DMS114 treated with DMSO at 0.1 percent for 48 hours (cell line): ENCODE results near the gene HMGXB4.

Experiments
- DNase-seq: peaks from one replicate; lab custom pipeline; 2025; ENCODE audit not compliant: unreplicated experiment; lab: John Stamatoyannopoulos, UW

Gene HMGXB4

GRCh38 chr22:35258191-35258988 lies 1.1 kb downstream of the HMGXB4 start:
- peak; percentile 20 for DNase-seq

DNA sequence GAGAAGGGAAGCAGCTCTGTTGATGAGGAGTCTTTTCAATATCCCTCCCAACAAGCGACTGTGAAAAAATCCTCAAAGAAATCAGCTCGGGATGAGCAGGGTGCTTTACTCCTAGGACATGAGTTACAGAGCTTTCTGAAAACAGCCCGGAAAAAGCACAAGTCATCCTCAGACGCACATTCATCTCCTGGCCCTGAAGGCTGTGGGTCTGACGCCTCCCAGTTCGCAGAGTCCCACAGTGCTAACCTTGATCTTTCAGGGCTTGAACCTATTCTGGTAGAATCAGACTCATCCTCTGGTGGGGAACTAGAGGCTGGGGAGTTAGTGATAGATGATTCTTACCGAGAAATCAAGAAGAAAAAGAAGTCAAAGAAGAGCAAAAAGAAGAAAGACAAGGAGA lies 7.7 kb downstream of the HMGXB4 start:
- no peak for DNase-seq

DNA sequence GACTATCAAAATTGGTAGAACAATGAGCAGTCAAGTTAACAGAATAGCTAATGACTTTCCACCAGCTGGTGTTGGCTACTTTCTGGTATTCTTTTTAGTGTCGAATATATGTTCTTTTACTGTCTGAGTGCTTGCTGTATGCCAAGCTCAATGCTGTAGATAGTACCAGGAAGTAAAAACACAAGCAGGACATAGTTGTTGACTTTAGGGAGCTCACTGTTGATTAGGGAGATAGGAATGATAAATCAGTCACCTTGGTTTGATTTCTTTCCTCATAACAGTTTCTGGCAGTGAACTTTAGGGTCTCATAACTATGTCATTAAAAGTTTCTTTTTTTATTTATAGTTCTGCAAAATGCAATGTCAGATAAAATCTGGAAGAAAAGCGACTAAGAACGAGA lies 9.0 kb downstream of the HMGXB4 start:
- DNase-seq, result no peak

GRCh38 chr22:35269630-35270029 lies 12.3 kb downstream of the HMGXB4 start:
- no peak for DNase-seq

GRCh38 chr22:35274154-35274871 lies 17.0 kb downstream of the HMGXB4 start:
- DNase-seq, result no peak

DNA sequence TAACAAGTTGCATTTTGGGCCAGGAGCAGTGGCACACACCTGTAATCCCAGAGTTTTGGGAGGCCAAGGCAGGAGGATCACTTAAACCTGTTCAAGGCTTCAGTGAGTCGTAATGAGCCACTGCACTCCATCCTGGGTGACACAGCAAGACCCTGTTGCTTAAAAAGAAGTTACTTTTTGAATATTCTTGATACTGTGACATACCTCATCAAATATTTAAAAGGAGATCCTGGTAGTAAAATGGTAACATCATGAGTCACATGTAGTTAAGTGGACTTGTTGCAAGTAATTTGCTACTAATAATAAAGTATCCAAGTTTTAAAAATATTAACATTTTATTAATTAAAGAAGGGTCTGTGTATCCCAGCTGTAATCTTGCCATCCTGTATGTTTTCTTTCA lies 18.3 kb downstream of the HMGXB4 start:
- no peak for DNase-seq

DNA sequence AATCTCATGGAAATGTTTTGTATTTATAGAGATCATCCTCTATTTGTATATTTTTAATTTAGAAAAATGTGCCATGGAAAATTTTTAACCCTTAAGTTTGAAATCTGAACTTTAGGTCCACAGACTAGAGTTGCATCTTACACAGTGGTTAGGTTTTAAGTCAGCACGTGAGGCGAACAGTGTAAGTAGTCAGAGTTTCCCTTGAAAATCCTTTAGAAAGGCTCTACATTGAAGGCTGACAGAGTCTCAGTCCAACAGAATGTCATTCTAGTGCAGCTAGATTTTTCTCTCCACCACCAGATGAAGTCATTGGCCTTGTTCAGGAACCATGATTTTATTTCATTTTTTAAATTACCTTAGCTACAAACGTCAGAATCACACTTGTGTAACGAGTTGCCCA lies 18.7 kb downstream of the HMGXB4 start:
- no peak for DNase-seq

GRCh38 chr22:35288116-35288515 lies 30.8 kb downstream of the HMGXB4 start:
- no peak for DNase-seq

DNA sequence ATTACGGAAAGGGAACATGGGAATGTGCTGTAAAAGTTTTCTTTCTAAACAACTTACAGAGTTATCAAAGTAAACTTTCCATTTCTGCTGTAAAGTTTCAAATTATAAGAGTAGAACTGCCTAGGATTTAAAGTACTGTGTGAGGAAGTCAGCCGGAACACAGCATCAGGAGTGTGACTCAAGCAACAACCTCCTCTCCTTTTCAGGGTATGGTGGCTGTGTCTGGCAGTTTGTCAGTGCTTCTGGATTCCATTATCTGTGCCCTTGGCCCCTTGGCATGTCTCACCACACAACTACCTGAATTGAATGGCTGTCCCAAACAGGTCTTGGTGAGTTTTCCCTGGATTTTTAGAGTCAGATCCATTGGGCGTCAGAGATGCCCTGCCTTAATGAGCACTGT lies 35.5 kb downstream of the HMGXB4 start:
- DNase-seq, result no peak

- no peak for DNase-seq
Measured at GRCh38 chr22:35296051-35296450, 38.8 kb downstream of the HMGXB4 start.

DNA sequence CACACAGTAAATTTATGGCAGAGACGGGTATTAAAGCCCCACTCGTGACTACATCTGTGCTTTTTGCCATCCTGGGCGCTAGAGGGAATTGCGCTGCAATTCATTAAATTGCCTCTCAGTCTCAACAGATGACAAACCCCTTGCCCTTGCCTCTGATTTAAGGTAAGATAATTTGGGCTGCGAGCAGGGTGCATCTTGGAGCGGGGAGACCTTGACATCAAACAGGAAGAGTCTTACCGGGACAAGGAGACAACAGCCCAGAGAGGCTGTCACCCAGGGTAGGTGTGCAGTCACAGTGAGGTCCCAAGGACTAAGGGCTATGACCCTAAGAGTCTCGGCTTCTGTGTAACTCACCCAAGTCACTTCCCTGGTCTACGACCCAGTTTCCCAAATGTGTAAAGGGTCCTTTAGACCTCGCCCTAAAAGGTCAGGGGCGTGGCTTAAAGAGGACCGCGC lies 42.0 kb downstream of the HMGXB4 start:
- no peak for DNase-seq

- peak; percentile 91 for DNase-seq
Measured at GRCh38 chr22:35299673-35300499, 42.6 kb downstream of the HMGXB4 start, which contains the start of gene TOM1. TSS of gene TOM1 (plus strand) at chr22:35299894. CDS start at chr22:35299929, 35 bp downstream.

GRCh38 chr22:35301372-35301874 lies 44.1 kb downstream of the HMGXB4 start:
- DNase-seq, result no peak

- DNase-seq, result no peak
Measured at GRCh38 chr22:35303029-35303624, 45.8 kb downstream of the HMGXB4 start.

- DNase-seq, result no peak
Measured at GRCh38 chr22:35305525-35306070, 48.3 kb downstream of the HMGXB4 start.

DNA sequence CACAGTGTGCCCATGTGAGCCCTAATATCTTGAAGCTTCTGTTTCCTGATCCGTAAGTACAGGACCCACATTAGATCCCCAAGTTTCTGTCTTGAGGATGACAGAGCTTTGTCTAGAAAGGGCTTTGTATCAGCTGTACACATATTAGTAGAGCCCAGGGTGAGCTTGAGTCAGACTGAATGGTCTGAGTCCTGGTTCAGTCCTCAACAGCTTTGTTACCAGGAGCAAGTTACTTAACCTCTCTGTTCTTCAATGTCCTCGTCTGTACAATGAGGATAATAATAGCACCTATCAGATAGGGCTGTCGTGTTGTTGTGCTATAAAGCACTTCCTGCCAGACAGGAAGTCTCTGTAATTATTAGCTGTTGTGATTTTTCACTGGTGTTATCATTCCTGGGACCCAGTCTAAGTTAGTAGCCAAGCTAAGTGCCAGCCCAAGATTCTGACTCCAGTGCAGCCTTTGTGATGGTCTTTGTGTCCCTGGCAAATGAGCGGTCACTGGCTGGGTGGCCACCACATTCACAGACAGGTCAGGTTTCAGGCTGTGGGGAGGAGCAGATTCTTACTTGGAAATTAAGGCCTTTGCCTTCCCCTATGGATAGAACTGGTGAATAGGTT lies 49.2 kb downstream of the HMGXB4 start:
- no peak for DNase-seq

DNA sequence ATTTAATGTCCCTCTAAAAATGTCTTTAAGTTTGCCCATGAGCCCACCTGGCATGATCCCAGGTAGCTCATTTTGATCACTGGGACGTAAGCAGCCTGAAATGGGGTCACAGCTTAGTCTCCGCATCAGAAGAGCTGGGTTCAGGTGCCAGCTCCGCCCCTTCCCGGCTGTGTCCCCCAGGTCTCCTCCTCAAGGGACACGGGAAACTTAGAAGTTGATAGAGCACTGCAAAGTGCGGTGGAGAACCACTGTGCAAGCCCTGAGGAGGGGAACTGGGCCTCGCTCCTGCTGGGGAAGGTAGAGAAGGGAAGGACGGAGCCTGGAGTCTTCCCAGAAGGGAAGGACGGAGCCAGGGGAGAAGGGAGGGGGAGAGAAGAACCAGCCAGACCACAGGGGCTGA lies 50.1 kb downstream of the HMGXB4 start:
- DNase-seq, result no peak

- no peak for DNase-seq
Measured at GRCh38 chr22:35307892-35308291, 50.6 kb downstream of the HMGXB4 start.

DNA sequence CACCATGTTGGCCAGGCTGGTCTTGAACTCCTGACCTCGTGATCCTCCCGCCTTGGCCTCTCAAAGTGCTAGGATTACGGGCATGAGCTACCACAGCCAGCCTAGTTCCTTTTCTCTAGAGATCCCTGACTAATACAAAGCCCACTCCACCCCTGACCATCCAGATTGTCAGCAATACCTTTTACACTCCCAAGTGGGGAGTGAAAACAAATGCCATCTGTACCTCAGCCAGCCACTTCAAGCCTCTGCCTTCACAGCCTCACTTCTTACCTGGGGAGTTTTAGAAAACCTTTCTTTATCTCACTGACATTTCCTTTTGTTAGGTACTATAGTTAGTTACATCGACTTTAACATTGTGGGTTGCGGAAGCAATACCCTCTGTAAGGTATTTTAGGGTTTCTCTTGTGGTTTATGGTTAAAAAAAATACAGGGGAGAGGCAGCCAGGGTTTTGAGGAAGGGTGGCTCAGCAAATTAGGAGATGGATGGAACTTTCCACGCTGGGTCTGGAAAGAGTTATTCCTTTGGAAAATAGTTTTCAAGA lies 51.3 kb downstream of the HMGXB4 start:
- no peak for DNase-seq
